K562 (cell line): ENCODE data around the gene SLC22A23. TPM values are rescaled to one million over a fixed set of nuclear protein-coding genes. Genes with fewer than 3 reads are reported as not detected.

ENCODE experiments used
- BACH1 ChIP-seq: fragments of 200-800 bp; sonication (Bioruptor generic); IDR thresholded peaks from 2 replicates; pipeline ENCODE4 v1.6.1; 2016; ENCODE audit warnings: missing genetic modification characterization, missing compliant biosample characterization
- CREM ChIP-seq: IDR thresholded peaks from 2 replicates; pipeline ENCODE4 v1.6.1; 2014; ENCODE audit warnings: antibody characterized with exemption, low read depth
- CSDE1 ChIP-seq, 2 experiments: fragments of 450-650 bp; IDR thresholded peaks; 2 replicates each; pipeline ENCODE4 v1.6.1; 2016; ENCODE audit warnings: mild to moderate bottlenecking in 1 of 2
- FOXK2 ChIP-seq, 2 experiments: fragments of 450-650 bp; IDR thresholded peaks in 1 of 2; conservative IDR thresholded peaks in 1 of 2; 2 replicates each; pipeline ENCODE4 v1.6.1; 2016; ENCODE audit warnings: low read depth in 2 of 2, mild to moderate bottlenecking in 1 of 2
- HNRNPLL ChIP-seq: fragments of 200-400 bp; formaldehyde crosslinking; IDR thresholded peaks from 2 replicates; pipeline ENCODE4 v1.6.1; 2017; ENCODE audit warnings: low read length, low read depth, mild to moderate bottlenecking; ENCODE audit not compliant: poor library complexity, severe bottlenecking
- ILF3 ChIP-seq: fragments of 450-650 bp; IDR thresholded peaks from 2 replicates; pipeline ENCODE4 v1.6.1; 2018; ENCODE audit warnings: antibody characterized with exemption, mild to moderate bottlenecking, moderate library complexity, borderline replicate concordance
- MYNN ChIP-seq, 2 experiments: sonication (generic); formaldehyde crosslinking in 1 of 2; IDR thresholded peaks; 2 replicates each; pipeline versions ENCODE4 v1.5.0 to v1.6.1; 2016 to 2020; ENCODE audit warnings: antibody characterized with exemption in 1 of 2, missing genetic modification reagents in 1 of 2
- NFXL1 ChIP-seq: fragments of 450-650 bp; formaldehyde crosslinking; IDR thresholded peaks from 2 replicates; pipeline ENCODE4 v1.4.0; 2021; ENCODE audit warnings: mild to moderate bottlenecking
- PHF8 ChIP-seq: fragments of 200-600 bp; sonication (generic); IDR thresholded peaks from 2 replicates; pipeline ENCODE4 v1.6.1; 2012; ENCODE audit warnings: mixed run types, mild to moderate bottlenecking, inconsistent platforms, low read length, moderate library complexity, borderline replicate concordance
- PURB ChIP-seq: sonication (generic); formaldehyde crosslinking; IDR thresholded peaks from 2 replicates; pipeline ENCODE4 v1.9.0; 2021; ENCODE audit warnings: low read depth, mild to moderate bottlenecking, missing genetic modification reagents
- RAD21 ChIP-seq, 2 experiments: fragments of 250-450 bp in 1 of 2; fragments of 450-650 bp in 1 of 2; sonication (Bioruptor Pico) in 1 of 2; formaldehyde crosslinking in 1 of 2; IDR thresholded peaks in 1 of 2; conservative IDR thresholded peaks in 1 of 2; 2 replicates each; pipeline versions ENCODE4 v1.4.0 to v1.8.0; 2020 to 2022; ENCODE audit warnings: mild to moderate bottlenecking in 2 of 2, moderate library complexity in 1 of 2
- SRSF3 ChIP-seq: fragments of 200-400 bp; formaldehyde crosslinking; IDR thresholded peaks from 2 replicates; pipeline ENCODE4 v1.6.1; 2016; ENCODE audit warnings: mild to moderate bottlenecking, low read length, moderate library complexity; ENCODE audit not compliant: insufficient read depth
- ZNF140 ChIP-seq: fragments of 250-450 bp; sonication (Bioruptor Pico); IDR thresholded peaks from 2 replicates; pipeline ENCODE4 v1.8.0; 2021; ENCODE audit warnings: moderate library complexity, mild to moderate bottlenecking, inconsistent platforms
- ZNF311 ChIP-seq: fragments of 250-450 bp; sonication (Bioruptor Pico); IDR thresholded peaks from 2 replicates; pipeline ENCODE4 v1.4.0; 2020; ENCODE audit warnings: mild to moderate bottlenecking, moderate library complexity
- ZNF586 ChIP-seq: fragments of 450-650 bp; formaldehyde crosslinking; conservative IDR thresholded peaks from 2 replicates; pipeline ENCODE4 v1.4.0; 2020; ENCODE audit warnings: mild to moderate bottlenecking, moderate library complexity
- ZNF75A ChIP-seq: fragments of 450-650 bp; formaldehyde crosslinking; IDR thresholded peaks from 2 replicates; pipeline ENCODE4 v1.4.0; 2020; ENCODE audit warnings: mild to moderate bottlenecking
- ZZZ3 ChIP-seq: fragments of 450-650 bp; IDR thresholded peaks from 2 replicates; pipeline ENCODE4 v1.6.1; 2016; ENCODE audit warnings: antibody characterized with exemption, mild to moderate bottlenecking, moderate library complexity
- polyA plus RNA-seq, 8 experiments: library from polyadenylated mRNA; depleted of rRNA in 4 of 8; stranded (reverse) in 5 of 8; unstranded in 3 of 8; fragments of >200 nt; fragmentation: Nextera tagmentation in 2 of 8; fragmentation: Illumina TruSeq in 1 of 8; extraction: Ambion mirVana in 2 of 8; extraction: Trizol in 1 of 8; gene quantifications; 2 replicates each; pipeline versions ENCODE4 v1.2.1 to v1.2.3, GENCODE V29; 2011 to 2014; ENCODE audit warnings: inconsistent platforms in 1 of 8, missing spikeins in 1 of 8
- total RNA-seq, 7 experiments: library from RNA; depleted of rRNA in 6 of 7; stranded (reverse); fragments of >200 nt in 6 of 7; fragmentation: Illumina TruSeq in 2 of 7; extraction: Trizol in 2 of 7; gene quantifications; 2 replicates each; pipeline versions ENCODE4 v1.2.1 to v1.2.3, GENCODE V29; 2011 to 2021; ENCODE audit warnings: low replicate concordance in 1 of 7
- TF ChIP-seq, protein P1 (sequence below): sonication (generic); formaldehyde crosslinking; IDR thresholded peaks from 2 replicates; pipeline ENCODE4 v1.8.1; 2023; ENCODE audit warnings: mild to moderate bottlenecking, missing genetic modification reagents
- TF ChIP-seq, protein P2 (sequence below): fragments of 150-350 bp; conservative IDR thresholded peaks from 2 replicates; pipeline ENCODE4 v1.6.1; 2014; ENCODE audit warnings: low read length
- TF ChIP-seq, protein P3 (sequence below), 2 experiments: fragments of 450-650 bp; IDR thresholded peaks; 2 replicates each; pipeline ENCODE4 v1.6.1; 2018; ENCODE audit warnings: mild to moderate bottlenecking in 2 of 2, low read depth in 1 of 2; ENCODE audit not compliant: partially characterized antibody in 2 of 2

Gene SLC22A23
- total and polyA plus RNA-seq, 9 of the 15 experiments (the other 6 are each of a cell fraction or from before 2014, with no cell fraction given): 0.30 to 8.7 (median 2.5) TPM

DNA sequence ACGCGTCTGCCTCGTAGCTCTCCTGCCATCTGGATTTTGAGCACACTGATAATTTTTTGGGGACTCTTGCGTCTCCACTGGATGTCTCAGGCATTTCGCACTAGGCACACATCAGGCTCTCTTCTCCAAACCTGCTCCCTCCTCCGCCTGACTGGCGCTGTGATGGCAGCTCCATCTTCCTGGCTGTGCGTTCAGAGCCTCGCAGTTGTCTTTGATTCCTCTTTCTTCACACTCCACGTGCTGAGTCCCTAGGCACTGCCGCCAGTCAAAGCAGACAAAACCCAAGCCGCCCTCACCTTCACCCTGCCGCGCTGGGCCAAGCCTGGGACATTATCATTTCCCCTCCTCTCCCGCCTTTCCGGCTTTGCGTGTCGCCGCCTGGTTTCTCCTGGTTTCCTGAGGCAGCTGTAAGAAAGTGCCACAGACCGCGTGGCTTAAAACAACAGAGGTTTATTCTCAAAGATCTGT is 197.3 kb downstream of the SLC22A23 start (continued):
- TF ChIP-seq, protein P1, sequence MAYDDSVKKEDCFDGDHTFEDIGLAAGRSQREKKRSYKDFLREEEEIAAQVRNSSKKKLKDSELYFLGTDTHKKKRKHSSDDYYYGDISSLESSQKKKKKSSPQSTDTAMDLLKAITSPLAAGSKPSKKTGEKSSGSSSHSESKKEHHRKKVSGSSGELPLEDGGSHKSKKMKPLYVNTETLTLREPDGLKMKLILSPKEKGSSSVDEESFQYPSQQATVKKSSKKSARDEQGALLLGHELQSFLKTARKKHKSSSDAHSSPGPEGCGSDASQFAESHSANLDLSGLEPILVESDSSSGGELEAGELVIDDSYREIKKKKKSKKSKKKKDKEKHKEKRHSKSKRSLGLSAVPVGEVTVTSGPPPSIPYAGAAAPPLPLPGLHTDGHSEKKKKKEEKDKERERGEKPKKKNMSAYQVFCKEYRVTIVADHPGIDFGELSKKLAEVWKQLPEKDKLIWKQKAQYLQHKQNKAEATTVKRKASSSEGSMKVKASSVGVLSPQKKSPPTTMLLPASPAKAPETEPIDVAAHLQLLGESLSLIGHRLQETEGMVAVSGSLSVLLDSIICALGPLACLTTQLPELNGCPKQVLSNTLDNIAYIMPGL (CRISPR knock-in tag): no peak
- TF ChIP-seq ZNF586 (CRISPR knock-in tag): no peak
- no peak for TF ChIP-seq MYNN (IDR thresholded peaks at IDR 0.05)
- TF ChIP-seq MYNN (CRISPR knock-in tag; IDR thresholded peaks at IDR 0.05): no peak
- no peak for TF ChIP-seq ILF3
- peak; percentile 2; the same call in 1 of the 2 replicates for TF ChIP-seq CREM
- no peak for TF ChIP-seq NFXL1 (CRISPR knock-in tag)
- no peak for TF ChIP-seq PURB
- peak in 1 of 2 experiments; percentile 13; a peak in 1 of 4 replicates for TF ChIP-seq RAD21 (CRISPR knock-in tag; conservative IDR thresholded peaks at IDR 0.05 in 1 of 2, IDR thresholded peaks at IDR 0.05 in 1 of 2)
- no peak for TF ChIP-seq BACH1 (tag)
- TF ChIP-seq ZNF75A: no peak
- TF ChIP-seq ZNF311 (CRISPR knock-in tag): no peak
- TF ChIP-seq, protein P2, sequence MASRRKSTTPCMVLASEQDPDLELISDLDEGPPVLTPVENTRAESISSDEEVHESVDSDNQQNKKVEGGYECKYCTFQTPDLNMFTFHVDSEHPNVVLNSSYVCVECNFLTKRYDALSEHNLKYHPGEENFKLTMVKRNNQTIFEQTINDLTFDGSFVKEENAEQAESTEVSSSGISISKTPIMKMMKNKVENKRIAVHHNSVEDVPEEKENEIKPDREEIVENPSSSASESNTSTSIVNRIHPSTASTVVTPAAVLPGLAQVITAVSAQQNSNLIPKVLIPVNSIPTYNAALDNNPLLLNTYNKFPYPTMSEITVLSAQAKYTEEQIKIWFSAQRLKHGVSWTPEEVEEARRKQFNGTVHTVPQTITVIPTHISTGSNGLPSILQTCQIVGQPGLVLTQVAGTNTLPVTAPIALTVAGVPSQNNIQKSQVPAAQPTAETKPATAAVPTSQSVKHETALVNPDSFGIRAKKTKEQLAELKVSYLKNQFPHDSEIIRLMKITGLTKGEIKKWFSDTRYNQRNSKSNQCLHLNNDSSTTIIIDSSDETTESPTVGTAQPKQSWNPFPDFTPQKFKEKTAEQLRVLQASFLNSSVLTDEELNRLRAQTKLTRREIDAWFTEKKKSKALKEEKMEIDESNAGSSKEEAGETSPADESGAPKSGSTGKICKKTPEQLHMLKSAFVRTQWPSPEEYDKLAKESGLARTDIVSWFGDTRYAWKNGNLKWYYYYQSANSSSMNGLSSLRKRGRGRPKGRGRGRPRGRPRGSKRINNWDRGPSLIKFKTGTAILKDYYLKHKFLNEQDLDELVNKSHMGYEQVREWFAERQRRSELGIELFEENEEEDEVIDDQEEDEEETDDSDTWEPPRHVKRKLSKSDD: no peak
- no peak for TF ChIP-seq ZZZ3
- no peak for TF ChIP-seq ZNF140 (CRISPR knock-in tag)
- TF ChIP-seq, protein P3, sequence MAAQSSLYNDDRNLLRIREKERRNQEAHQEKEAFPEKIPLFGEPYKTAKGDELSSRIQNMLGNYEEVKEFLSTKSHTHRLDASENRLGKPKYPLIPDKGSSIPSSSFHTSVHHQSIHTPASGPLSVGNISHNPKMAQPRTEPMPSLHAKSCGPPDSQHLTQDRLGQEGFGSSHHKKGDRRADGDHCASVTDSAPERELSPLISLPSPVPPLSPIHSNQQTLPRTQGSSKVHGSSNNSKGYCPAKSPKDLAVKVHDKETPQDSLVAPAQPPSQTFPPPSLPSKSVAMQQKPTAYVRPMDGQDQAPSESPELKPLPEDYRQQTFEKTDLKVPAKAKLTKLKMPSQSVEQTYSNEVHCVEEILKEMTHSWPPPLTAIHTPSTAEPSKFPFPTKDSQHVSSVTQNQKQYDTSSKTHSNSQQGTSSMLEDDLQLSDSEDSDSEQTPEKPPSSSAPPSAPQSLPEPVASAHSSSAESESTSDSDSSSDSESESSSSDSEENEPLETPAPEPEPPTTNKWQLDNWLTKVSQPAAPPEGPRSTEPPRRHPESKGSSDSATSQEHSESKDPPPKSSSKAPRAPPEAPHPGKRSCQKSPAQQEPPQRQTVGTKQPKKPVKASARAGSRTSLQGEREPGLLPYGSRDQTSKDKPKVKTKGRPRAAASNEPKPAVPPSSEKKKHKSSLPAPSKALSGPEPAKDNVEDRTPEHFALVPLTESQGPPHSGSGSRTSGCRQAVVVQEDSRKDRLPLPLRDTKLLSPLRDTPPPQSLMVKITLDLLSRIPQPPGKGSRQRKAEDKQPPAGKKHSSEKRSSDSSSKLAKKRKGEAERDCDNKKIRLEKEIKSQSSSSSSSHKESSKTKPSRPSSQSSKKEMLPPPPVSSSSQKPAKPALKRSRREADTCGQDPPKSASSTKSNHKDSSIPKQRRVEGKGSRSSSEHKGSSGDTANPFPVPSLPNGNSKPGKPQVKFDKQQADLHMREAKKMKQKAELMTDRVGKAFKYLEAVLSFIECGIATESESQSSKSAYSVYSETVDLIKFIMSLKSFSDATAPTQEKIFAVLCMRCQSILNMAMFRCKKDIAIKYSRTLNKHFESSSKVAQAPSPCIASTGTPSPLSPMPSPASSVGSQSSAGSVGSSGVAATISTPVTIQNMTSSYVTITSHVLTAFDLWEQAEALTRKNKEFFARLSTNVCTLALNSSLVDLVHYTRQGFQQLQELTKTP (IDR thresholded peaks at IDR 0.05; ENCODE audit: low read depth in 1 of 2, partially characterized antibody in 2 of 2): no peak
- no peak for TF ChIP-seq SRSF3
- TF ChIP-seq PHF8: no peak
- no peak for TF ChIP-seq CSDE1 (IDR thresholded peaks at IDR 0.05)
- peak in 1 of 2 experiments; percentile 37; a peak in 3 of 4 replicates for TF ChIP-seq FOXK2 (conservative IDR thresholded peaks at IDR 0.05 in 1 of 2, IDR thresholded peaks at IDR 0.05 in 1 of 2; ENCODE audit: low read depth in 2 of 2)
- no peak for TF ChIP-seq HNRNPLL
